Smooth muscle cell of trachea (primary cell): ENCODE data around the gene PLSCR5. TPM values are rescaled to one million over a fixed set of nuclear protein-coding genes. Genes with fewer than 3 reads are reported as not detected.

Source experiments
- total RNA-seq: library from RNA; depleted of rRNA; stranded (reverse); fragments of >200 nt; gene quantifications from 2 replicates; pipeline ENCODE4 v1.2.1, GENCODE V29; 2014

PLSCR5 gene
- total RNA-seq, result not detected in 2 replicates

DNA sequence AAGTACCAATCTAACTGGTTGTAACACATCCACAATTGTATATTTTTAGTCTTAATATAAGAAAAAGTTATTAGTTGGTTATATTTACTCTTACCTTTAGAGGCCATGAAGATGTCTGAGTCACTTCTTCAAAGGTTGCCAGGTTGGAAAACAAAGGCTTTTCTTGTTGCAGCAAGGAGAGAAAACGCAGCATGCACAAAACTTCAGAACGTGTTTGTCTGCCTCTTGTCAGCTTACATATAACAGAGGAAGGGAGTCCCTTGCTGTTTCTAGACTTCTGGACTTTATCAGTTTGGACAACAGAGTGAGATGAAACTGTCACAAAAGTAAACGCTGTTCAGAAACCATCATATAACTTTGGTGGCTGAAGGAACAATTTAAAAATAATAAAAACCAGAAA, at the start of gene PLSCR5:
Gene PLSCR5 (minus strand): TSS at position 241 of the 400 bp plus-strand sequence. CDS start 134 bp downstream, at position 107.

DNA sequence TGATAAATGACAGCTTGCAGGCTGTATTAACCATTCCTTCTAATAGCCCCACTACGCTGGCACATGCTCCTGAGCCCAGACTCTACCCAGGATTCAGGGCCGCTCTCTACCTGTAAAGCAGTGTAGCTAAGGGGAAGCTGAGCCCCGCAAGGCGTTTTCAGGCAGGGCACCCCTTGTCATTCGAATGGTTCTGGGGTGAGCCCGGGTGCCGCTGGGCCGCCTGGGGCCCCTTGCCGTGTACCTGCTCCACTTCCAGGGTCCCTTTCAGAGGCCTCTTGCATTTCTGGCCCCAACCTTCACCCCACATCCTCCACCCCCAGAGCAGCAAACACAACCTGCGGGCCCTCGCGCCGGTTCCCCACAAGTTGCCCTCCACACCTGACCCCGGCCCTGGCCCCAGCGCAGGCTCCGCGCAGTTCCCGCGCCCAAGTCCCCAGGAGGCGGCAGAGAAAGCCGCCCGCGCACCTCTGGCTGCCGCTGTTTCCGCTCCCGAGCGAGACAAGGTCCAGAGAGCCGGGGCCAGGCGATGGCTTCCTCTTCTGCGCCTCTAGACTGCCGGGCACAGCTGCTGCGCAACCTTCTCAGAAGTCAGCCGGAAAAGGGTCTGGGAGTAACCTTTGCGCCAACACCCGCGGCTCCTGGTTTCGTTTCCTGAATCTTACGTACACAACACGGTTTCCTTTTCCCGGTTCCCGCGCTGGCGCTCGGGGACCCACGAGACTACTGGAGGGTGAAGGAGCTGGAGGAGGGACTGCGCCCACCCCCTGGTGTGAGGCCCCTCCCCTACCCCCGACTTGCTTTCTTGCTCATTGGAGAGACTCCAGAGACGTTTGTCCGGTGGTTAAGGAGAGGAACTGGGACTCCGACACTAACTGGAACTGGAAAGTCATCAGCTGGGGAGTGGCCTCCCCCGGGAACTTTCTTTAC, 60.9 kb downstream of the PLSCR5 start, which contains the start of gene PLSCR1:
Gene PLSCR1 (minus strand): TSS at position 606 of the 927 bp plus-strand sequence. CDS start 8,055 bp downstream, outside the sequence.

Other genes starting within 250 kb of the PLSCR5 start
- gene PLSCR2, start 135.8 kb downstream of the PLSCR5 start, total RNA-seq, result not detected in 2 replicates
- gene PLSCR1, start 60.7 kb downstream of the PLSCR5 start, total RNA-seq, result 70.4 and 85.7 TPM in 2 replicates